ENCODE measurements around the gene MARCO.
A peak's percentile ranks its signal among the peaks of the same experiment; 100 is the strongest.
"Not testable (repeated sequence)": the region's sequence is repeated elsewhere in the genome, so short reads cannot be mapped to it uniquely, and the experiment has no call there.

The MARCO gene

DNA sequence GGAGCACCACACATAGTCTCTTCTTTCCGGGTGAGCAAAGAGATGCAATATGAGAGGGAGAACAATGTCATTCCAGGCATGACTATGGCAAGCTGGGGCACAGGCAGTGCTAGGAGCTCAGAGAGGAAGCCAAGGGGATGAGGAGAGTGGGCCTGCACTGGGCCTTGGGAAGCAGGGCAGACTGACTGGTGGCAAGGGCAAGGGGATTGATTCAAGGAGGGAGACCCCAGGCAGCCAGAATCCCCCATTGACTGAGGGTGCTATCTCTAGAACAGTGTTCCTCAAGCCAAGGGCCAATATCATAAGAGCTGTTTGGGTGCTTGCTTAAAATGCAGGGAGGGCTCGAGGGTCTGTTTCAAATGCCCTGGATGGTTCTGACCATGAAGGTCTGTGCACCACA lies 36.1 kb downstream of the MARCO start:
- no peak for DNase-seq

DNA sequence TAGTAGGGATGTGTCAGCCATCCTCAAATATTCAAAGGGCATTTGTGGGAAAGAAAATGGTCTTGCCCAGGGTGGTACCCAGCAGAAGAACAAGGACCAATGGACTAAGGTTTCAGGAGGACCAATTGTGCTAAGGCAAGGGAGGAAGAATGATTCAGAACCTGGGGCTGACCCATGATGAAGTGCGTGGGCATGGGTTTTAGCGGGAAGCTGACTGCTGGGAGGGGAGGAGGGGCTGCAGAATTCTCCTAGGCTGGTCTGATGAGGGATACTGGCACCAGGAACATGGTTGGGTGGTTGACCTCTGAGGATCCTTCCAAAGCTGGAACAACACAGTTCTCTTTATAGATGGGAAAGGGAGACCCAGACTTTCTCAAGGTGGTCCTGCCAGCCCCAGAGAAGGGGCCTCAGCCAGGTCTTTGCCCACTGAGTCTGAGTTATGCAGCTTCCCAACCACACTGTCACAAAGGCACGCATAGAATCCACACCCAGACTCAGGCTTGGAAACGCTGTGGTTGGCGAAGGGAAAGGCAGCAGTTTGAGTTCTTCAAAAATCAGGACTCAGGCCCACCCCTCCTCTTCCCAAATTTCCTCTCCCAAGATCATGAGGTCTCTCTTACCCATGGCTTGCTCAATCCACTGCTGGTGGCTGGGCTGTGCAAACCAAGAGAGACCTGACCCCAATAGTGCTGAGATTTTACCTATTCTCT lies 37.3 kb downstream of the MARCO start:
- no peak for DNase-seq

DNA sequence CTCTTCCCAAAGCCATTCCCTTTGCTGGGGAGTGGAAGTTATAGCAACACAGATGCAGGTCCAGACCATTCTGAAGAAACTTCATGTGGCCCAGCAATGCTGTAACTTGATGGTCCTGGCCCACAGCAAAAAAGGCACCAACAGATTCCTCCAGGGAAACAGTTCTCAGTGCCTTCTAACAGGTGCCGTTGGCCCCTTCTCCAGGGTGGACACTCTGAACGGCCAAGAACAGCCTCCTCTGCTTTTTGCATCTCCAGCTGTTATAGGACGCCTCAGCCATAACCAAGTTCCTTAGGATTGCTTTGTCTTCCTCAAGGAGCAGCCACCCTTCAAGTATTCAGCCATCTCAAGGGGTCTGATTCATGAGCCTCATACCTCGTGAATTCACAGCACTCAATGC lies 38.0 kb downstream of the MARCO start:
- no peak for DNase-seq

DNA sequence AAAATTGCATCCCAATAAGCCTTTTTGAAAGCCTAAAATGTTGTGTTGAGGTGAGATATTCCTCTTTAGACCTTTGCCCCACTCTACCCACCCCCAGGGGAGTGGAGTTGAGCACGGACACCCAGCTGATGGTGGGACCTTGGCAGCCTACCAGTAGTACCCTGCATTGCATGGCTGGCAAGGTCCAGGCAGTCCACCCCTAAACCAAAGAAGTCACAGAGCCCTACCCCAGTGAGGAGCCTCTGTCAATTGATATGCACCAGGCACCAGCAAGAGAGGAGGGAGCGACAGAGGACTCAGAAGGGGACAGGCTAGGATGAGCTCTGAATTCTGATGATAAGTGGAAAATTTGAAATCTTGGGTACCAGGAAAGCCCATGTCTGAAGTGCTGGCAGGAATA lies 38.6 kb downstream of the MARCO start:
- no peak for DNase-seq

DNA sequence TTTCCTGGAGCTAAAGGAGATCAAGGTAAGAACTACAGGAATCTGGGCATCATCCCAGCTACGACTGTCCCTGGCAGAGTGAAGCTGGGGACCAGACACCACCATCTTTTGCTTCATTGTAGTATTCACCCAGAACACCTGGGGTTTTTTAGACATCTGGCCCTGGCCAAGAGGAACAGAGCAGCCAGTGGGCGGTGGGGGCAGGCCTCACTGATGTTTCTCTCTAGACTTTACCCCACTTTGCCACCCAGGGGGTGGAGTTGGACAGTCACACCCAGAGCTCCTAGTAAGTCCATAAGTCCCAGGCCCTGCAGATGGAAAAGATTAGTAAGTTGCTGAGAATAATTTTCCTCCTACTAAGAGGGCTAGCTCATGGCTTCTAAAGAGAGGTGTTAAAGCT lies 39.6 kb downstream of the MARCO start:
- DNase-seq, result no peak

DNA sequence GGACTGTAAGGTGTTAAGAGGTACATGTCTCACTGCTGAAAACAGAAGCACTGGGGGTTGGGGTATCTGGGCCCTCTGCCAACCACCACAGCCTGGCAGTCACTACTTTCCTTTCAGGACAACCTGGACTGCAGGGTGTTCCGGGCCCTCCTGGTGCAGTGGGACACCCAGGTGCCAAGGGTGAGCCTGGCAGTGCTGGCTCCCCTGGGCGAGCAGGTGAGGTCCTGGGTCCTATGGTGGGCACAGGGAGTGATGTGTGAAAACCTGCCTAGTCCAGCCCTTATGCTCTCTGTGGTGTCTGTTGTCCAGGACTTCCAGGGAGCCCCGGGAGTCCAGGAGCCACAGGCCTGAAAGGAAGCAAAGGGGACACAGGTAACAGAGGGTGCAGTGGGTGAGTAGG lies 40.0 kb downstream of the MARCO start:
- no peak for DNase-seq

DNA sequence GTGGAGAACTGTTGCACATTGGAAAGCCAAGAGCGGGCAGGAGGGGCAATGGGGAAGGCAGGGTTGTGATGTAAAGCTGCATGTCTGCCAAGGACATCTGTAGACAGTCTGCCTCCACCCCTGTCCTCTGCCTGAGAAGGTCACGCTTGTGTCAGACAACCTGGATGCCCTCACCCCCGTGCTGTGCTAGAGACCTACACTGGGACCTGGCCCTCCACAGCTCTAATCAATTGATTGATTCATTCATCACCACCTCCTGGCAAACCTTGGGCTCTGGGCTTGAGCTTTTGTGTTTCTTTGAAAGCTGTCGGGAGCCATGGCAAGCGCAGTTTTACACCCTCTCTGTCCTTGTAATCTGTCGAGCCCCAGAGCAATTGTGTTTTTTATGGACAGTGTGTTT lies 41.1 kb downstream of the MARCO start:
- no peak for DNase-seq

DNA sequence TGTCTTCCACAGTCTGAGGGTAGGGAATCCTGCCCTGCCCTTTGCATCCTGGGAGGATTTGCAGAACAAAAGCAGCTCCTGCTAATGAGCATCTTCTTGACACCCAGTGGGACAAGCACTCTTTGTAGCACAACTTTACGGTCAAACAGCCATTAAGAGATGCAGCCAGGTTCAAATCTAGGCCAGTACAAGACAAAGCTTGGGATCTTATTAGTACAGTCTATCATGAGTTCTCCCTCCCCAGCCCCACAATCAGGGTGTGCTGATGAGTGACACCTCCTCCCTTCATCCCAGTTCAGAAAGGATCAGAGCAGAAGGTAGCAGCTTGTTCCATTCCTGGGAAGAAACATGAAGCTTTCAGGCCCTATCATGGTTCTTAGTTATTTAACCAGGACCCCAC lies 41.9 kb downstream of the MARCO start:
- no peak for DNase-seq

DNA sequence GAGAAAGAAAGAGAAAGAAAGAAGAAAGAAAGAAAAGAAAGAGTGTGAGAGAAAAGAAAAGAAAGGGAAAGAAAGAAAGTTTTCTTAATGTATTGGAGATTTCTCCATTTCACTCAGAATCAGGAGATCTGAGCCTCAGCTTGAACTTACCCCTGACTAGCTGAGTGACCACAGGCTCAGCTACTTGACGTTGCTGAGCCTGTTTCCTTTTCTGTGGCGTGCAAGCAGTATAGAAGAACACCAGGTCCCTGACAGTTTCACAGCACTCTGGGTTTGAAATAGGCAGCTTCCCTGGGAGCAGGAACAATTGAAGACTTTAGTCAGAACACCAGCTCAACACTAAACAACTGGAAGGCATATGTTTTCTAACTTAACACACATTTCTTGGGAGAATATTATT lies 44.7 kb downstream of the MARCO start:
- no peak for DNase-seq

DNA sequence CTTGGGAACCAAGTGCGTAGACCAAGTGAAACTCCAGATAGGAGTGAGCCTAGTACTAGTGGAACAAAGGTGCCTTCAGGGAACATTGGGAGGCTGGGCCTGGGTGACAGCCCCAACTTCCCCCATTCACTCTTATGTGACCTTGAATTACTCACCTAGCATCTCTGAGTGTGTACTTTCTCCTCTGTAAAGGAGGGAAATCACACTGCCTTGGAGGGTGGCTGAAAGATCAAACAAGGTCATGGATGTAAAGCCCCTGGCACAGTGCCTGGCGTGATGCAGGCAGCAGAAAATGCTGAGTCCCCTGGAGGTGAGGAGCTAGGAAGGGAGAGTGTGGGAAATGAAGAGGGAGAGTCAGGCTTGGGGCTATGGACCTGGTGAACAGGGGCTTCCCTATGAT lies 45.9 kb downstream of the MARCO start:
- DNase-seq, result no peak

DNA sequence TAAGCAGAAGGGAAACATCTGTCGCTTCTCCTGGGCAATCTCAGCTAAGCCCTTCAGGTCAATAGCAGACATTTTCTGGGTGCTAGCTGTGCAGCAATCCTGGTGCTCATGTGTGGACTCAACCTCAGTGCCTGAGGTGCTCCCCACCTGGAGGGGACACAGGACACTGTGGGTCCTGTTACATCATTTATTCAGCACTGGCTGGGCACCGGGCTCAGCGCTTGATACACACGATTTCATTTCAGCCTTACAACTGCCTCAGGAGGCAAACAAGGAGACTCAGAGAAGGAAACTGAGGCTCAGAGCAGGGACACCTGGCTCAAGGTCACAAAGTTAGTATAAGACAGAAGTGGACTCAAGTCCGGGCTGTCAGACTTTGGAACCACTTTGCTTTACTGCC lies 46.7 kb downstream of the MARCO start:
- no peak for DNase-seq

DNA sequence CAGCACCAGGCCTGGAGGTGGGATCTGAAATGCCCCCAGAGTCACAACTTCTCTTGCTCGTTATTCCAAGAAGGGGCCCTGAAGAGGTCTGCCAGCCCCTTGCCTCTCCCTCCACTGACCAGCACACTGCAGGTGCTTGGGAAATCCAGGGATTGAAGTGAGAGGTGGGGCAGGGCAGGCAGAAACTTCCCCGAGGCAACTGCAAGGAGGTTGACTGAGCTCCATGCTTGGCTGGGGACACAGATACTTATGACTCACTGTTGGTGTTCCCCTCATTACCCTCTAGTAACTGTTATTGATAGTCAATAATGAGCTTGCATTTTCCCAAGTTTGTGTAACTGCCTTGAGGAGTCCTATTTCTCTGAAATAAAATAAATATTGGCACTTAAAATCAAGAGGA lies 47.5 kb downstream of the MARCO start:
- peak in 1 of 2 experiments; percentile 2 for DNase-seq

DNA sequence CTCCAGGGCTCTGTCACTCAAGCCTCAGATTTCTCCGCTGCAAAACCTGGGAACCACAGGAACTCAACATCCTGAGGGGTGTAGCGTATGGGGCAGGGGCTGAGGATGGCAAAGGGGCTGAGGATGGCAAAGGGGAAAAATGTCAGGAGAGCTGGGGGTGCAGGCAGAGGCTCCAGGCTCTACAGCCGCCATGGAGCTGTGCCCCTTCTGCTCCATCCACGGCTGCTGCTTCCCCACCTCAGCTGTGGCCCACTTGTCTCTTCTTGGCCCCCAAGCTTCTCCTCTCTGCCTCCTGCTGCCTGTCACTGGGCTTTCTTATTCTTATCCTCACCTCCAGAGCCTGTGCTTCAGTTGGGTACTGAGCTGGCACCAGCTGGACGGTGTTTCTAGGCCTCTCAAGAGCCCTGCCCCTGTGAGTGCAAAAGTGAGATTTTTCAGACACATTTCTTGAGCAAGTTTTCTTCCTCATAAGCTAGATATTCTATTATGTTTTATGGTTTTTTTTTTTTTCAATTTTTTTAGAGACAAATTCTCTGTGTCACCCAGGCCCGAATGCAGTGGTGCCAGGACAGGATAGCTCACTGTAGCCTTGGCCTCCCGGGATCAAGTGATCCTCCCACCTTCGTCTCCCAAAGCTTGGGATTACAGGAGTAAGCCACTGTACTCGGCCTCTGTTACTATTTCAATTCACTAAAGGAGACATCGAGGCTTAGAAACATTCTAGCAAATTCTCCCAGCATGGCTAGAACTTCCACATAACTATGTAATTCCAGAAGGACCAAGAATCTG lies 49.0 kb downstream of the MARCO start:
- DNase-seq, result no peak

DNA sequence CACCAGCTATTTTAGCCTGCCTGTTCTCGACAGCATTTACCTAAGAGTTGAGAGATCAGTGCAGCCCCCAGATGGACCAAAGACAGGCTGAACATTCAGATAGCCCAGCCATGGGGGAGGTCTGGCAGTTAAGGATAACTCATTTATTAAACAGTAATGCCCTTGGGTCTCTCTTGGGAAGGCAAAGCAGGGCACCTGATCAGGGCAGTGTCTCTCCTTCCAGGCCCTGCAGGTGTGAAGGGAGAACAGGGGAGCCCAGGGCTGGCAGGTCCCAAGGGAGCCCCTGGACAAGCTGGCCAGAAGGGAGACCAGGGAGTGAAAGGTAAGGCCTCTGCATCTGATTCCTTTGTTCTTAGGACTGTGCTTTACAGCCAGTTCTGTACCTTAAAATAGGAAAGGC lies 49.6 kb downstream of the MARCO start:
- DNase-seq, result peak in 1 of 2 experiments; percentile 1

DNA sequence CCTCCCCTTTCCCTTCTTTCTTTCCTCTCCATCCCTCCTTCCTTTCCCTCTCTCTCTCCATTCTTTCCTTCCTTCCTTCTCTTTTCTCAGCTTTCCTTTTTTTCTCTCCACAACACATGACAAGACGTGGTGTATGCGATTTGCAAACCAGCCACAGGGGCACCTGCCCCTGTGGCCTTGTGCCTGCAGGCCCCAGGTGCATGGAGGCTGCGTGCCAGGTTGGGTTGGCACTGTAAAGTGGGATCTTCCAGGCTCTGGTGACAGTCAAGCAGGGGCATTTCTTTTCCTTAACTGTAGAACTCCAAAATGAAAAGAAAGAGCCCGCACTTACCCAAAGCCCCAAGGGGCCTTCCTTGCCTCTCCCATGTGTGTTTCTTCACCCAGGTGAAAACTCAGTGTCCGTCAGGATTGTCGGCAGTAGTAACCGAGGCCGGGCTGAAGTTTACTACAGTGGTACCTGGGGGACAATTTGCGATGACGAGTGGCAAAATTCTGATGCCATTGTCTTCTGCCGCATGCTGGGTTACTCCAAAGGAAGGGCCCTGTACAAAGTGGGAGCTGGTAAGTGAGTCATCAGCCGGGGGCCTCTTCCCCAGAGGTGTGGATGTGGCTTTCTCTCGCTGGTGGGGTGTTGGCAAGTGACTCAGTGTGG lies 50.9 kb downstream of the MARCO start:
- DNase-seq, result peak; percentile 26 to 35

DNA sequence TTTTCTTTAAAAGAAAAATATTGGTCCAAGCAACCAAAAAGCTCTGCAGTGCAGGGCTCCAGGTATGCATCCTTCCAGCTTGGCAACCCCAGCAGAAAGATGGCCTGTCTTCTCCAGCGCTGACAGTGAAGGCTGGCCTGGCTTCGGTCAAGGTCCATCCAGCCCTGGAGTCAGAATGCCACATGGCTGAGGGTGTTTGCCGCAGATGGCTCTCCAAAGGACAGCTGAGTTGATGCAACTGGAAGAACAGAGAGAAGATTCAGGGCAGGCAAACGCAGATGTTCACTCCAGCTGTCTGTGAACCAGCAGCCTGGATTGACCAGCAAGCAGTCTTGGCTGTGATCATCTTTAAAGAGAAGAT lies 51.4 kb downstream of the MARCO start:
- no peak for DNase-seq

DNA sequence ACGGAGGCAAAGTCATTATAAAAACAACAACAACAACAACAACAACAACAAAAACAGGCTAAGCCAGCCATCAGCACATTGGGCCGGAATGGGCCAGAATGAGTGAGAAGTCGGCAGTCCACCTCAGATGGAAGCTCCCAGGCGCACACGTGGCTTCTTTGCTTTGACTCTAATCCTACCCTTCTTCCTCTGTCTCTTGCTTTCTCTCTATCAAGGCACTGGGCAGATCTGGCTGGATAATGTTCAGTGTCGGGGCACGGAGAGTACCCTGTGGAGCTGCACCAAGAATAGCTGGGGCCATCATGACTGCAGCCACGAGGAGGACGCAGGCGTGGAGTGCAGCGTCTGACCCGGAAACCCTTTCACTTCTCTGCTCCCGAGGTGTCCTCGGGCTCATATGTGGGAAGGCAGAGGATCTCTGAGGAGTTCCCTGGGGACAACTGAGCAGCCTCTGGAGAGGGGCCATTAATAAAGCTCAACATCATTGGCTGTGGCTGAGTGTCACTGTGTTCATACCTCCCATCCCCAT lies 52.2 kb downstream of the MARCO start:
- DNase-seq, result no peak

DNA sequence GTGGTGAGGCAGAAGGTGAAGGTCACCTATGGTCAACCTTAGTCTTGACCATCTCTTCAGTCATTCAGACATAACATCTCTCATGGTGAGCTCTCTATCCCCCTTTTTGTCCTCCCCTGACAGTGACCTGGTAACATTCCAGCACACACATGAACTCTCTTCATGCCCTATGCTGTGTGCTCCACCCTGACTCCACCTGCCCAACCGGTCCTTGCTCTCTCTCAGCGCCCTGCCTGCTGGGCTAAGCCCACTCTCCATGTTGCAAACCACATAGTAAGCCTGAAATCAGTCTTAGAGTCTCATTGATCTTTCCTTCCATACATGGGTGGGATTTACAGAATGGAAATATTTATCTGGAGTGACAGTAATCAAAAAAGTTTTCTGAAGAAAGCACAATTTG lies 52.8 kb downstream of the MARCO start:
- DNase-seq, result no peak

DNA sequence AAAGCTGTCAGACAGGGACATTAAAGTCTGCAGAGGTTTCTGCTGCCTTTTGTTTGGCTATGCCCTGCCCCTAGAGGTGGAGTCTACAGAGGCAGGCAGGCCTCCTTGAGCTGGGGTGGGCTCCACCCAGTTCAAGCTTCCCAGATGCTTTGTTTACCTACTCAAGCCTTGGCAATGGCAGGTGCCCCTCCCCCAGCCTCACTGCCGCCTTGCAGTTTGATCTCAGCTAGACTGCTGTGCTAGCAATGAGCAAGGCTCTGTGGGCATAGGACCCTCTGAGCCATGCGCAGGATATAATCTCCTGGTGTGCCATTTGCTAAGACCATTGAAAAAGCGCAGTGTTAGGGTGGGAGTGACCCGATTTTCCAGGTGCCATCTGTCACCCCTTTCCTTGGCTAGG lies 61.9 kb downstream of the MARCO start:
- not testable (repeated sequence) for DNase-seq

DNA sequence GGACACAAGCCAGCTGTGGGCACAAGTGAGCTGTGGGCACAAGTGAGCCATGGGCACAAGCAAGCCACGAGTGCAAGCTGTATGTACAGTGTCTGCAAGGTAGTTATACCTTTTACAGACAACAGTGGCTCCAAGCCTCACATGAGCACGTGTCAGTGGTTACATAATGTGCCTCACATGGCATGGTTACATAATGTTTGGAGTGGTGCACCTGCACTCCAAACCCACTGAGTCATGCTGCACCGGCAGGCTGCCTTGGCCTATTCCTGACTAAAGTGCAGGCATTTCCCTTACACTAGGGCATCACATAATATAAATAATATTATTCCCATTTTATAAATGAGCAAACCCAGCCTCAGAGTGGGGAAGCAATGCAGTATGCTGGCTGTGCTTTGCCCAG lies 62.6 kb downstream of the MARCO start:
- DNase-seq, result no peak

DNA sequence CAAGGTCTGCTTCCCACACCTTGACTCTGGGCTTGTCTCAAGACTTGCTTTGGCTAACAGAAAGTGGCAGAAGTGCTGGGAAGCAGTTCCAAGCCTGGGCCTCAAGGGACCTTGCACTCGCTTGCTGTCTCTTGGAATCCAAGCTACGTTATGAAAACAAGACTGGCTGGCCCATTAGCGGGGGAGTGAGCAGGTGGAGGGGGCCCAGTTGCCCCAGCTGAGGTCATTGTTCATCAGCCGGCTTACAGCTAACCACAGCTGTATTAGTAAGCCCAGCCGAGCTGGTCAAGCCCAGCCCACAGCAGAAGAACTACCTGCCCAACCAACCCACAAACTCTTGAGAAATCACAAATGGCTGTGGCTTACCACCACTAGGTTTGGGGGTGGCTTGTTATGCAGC lies 63.1 kb downstream of the MARCO start:
- DNase-seq, result no peak

DNA sequence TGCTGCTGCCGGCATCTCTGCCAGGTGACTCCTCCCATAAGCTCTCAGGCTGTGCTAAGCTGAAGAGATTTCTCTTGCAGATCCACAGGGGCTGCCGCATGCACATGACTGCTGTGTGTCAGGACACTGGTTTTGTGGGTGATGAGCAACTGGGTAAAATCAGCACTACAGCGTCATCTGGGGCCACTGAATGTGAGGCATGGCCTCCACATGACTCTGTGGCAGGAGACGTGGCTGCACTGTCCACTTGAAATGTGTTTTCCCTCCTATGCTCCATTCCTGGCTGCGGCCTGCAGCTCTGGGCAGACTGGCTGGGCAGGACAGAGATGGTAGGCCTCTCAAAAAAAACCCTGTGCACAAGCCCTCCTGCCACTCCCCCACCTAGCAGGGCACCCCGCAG lies 63.6 kb downstream of the MARCO start:
- no peak for DNase-seq

DNA sequence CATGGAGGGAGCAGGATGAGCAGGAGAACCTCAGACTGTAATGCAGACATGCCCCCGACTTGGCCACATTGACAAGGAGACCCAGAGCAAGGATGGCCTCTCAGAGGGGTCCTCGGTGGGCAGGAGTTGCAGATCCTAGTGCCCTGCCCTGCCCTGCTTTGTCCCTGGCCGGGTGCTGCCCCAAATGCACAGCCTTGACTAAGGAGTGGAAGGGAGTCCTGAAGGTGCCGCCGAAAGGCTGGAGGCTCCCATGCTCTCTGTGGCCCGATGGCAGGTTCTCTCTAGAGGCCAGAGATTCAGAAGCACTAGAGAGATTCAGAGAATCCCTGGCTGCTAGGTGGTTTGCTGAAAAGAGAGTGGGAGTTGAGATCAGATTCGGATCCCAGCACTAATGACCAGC lies 64.4 kb downstream of the MARCO start:
- DNase-seq, result no peak

DNA sequence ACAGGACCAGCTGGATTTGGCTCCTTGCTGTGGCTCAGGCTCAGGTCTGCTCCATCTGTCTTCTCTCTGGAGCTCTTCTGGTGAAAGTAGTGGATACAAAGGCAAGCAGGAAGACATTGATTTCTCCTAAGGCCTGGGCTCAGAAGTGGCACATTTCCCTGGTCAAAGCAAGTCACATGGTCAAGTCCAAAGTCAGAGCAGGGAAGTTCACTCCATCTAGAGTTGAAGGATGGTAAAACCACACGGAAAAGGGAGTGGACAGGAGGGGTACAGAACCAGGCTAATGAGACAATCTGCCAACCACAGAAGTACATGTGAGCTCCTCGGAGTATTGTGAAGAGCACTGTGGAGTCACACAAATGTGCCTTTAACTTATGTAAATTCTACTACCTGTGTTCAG lies 66.1 kb downstream of the MARCO start:
- no peak for DNase-seq

All from activated T-cell treated with anti-CD3 and anti-CD28 coated beads, Interleukin-2, amount 50 U/mL, for 48 hours (primary cell).